CD14-positive monocyte (primary cell): ENCODE results near the gene OGG1. TPM values are rescaled to one million over a fixed set of nuclear protein-coding genes. Genes with fewer than 3 reads are reported as not detected.

Experiments
- DNase-seq, 3 donors: peaks; one replicate each; pipeline ENCODE4 v3.0.0-alpha.2; 2011 to 2022
- H2AFZ ChIP-seq: 2 replicates; pipeline ENCODE4 v1.6.0; 2012; ENCODE audit warnings: mild to moderate bottlenecking, low read depth, low read length, inconsistent platforms; ENCODE audit not compliant: insufficient read depth, poor library complexity, severe bottlenecking
- H3K27ac ChIP-seq, 2 donors: 1 replicate in 1 of 2; 2 replicates in 1 of 2; pipeline ENCODE4 v1.5.1; 2012 to 2013; ENCODE audit warnings: low read length in 2 of 2, control low read depth in 1 of 2, inconsistent platforms in 1 of 2, low read depth in 1 of 2, mild to moderate bottlenecking in 1 of 2
- H3K27me3 ChIP-seq, 2 donors: one replicate each; pipeline versions ENCODE4 v1.6.0 to v1.6.1; 2011 to 2013; ENCODE audit warnings: low read length in 2 of 2; ENCODE audit not compliant: control insufficient read depth in 2 of 2, insufficient read depth in 2 of 2
- H3K36me3 ChIP-seq, 2 donors: replicated peaks in 1 of 2; 1 replicate in 1 of 2; 2 replicates in 1 of 2; pipeline versions ENCODE4 v1.5.1 to v1.6.1; 2012 to 2013; ENCODE audit warnings: low read length in 2 of 2, control low read depth in 1 of 2, inconsistent platforms in 1 of 2, mild to moderate bottlenecking in 1 of 2; ENCODE audit not compliant: insufficient read depth in 2 of 2, control insufficient read depth in 1 of 2
- H3K4me1 ChIP-seq, 2 donors: 1 replicate in 1 of 2; 2 replicates in 1 of 2; pipeline versions ENCODE4 v1.5.1 to v1.6.1; 2012 to 2013; ENCODE audit warnings: low read length in 2 of 2, control low read depth in 1 of 2, inconsistent platforms in 1 of 2, mild to moderate bottlenecking in 1 of 2, moderate library complexity in 1 of 2; ENCODE audit not compliant: insufficient read depth in 2 of 2, control insufficient read depth in 1 of 2
- H3K4me2 ChIP-seq: replicated peaks from 2 replicates; pipeline ENCODE3; 2012; ENCODE audit warnings: low read length, moderate library complexity, mild to moderate bottlenecking; ENCODE audit not compliant: poor library complexity, severe bottlenecking; ENCODE audit errors: extremely low read depth
- H3K4me3 ChIP-seq, 3 experiments: fragments of 200-600 bp in 1 of 3; sonication (generic) in 1 of 3; replicated peaks in 1 of 3; 1 replicate in 2 of 3; 2 replicates in 1 of 3; pipeline ENCODE4 v1.5.1; 2011 to 2013; ENCODE audit warnings: low read length in 3 of 3, mild to moderate bottlenecking in 3 of 3, control low read depth in 2 of 3, low read depth in 2 of 3, inconsistent platforms in 1 of 3, moderate library complexity in 1 of 3
- H3K79me2 ChIP-seq: 2 replicates; pipeline ENCODE4 v1.6.0; 2012; ENCODE audit warnings: mild to moderate bottlenecking, control low read depth, inconsistent platforms, low read length, moderate library complexity; ENCODE audit not compliant: insufficient read depth
- H3K9ac ChIP-seq: 2 replicates; pipeline ENCODE4 v1.6.0; 2017; ENCODE audit warnings: low read length, mild to moderate bottlenecking; ENCODE audit not compliant: insufficient read depth, poor library complexity, severe bottlenecking
- H3K9me3 ChIP-seq, 2 donors: replicated peaks in 1 of 2; 1 replicate in 1 of 2; 2 replicates in 1 of 2; pipeline versions ENCODE4 v1.5.1 to v1.6.1; 2012 to 2013; ENCODE audit warnings: low read length in 2 of 2, control low read depth in 1 of 2; ENCODE audit not compliant: control insufficient read depth in 1 of 2, insufficient read depth in 1 of 2
- H4K20me1 ChIP-seq: 2 replicates; pipeline ENCODE4 v1.6.0; 2012; ENCODE audit warnings: mild to moderate bottlenecking, low read length, control low read depth, moderate library complexity; ENCODE audit not compliant: insufficient read depth
- H3K27ac Mint-ChIP-seq, 7 donors: one replicate each; pipeline ENCODE4 v1.8.0; 2020; ENCODE audit warnings: mild to moderate bottlenecking in 7 of 7, mixed read lengths in 7 of 7, moderate library complexity in 6 of 7, inconsistent platforms in 2 of 7
- H3K27me3 Mint-ChIP-seq, 3 donors: one replicate each; pipeline ENCODE4 v1.8.0; 2021 to 2022; ENCODE audit warnings: low read depth in 3 of 3, mild to moderate bottlenecking in 3 of 3, mixed read lengths in 3 of 3, moderate library complexity in 3 of 3, inconsistent platforms in 1 of 3
- H3K36me3 Mint-ChIP-seq, 2 donors: one replicate each; pipeline ENCODE4 v1.8.0; 2020; ENCODE audit warnings: mixed read lengths in 2 of 2, inconsistent platforms in 1 of 2, mild to moderate bottlenecking in 1 of 2
- H3K4me1 Mint-ChIP-seq: one replicate; pipeline ENCODE4 v1.8.0; 2020; ENCODE audit warnings: mild to moderate bottlenecking, mixed read lengths
- H3K4me3 Mint-ChIP-seq, 2 donors: one replicate each; pipeline ENCODE4 v1.8.0; 2020; ENCODE audit warnings: mild to moderate bottlenecking in 2 of 2, mixed read lengths in 2 of 2, moderate library complexity in 1 of 2
- H3K9me3 Mint-ChIP-seq, 7 donors: one replicate each; pipeline ENCODE4 v1.8.0; 2020 to 2022; ENCODE audit warnings: mixed read lengths in 7 of 7, mild to moderate bottlenecking in 6 of 7, moderate library complexity in 6 of 7, inconsistent platforms in 2 of 7
- CTCF ChIP-seq: fragments of 200-600 bp; IDR thresholded peaks from one replicate; pipeline ENCODE4 v1.8.0; 2022; ENCODE audit warnings: antibody characterized with exemption, mild to moderate bottlenecking
- WGBS: methylation state at CpG from one replicate; pipeline ENCODE4 v1.1.5; 2013; ENCODE audit warnings: missing lambda C conversion rate; ENCODE audit not compliant: insufficient coverage; 5-methylcytosine and 5-hydroxymethylcytosine counted together
- intact Hi-C, 2 donors: fragments of 100-400 bp; cut with micrococcal nuclease; formaldehyde crosslinking; loops; one replicate each; pipeline versions ENCODE4 v1.15.0 to v1.15.1; 2023
- polyA plus RNA-seq, 3 donors: library from polyadenylated mRNA; depleted of rRNA in 1 of 3; unstranded in 2 of 3; stranded (reverse) in 1 of 3; fragments of 300-500 nt in 2 of 3; fragments of >200 nt in 1 of 3; fragmentation: Illumina TruSeq in 2 of 3; gene quantifications; 1 replicate in 2 of 3; 2 replicates in 1 of 3; pipeline ENCODE4 v1.2.3, GENCODE V29; 2012 to 2021

Gene OGG1
- polyA plus RNA-seq, 3 donors, result 17.4 to 21.9 (median 20.5) TPM

GRCh38 chr3:9803494-9803893 lies 53.7 kb downstream of the OGG1 start:
- Histone ChIP-seq H3K36me3 (peaks cover 86 to 94% of the 10 kb centered on the region in 2 donors), H3K27ac (peak overlapping the region in 1 of 2 donors; percentile 8), H3K9ac (no peak overlapping the region), H3K4me1 (no peaks in the 10 kb centered on the region), H4K20me1 (peaks cover 85% of the 10 kb centered on the region), H3K27me3 (no peaks in the 10 kb centered on the region), H3K4me2 (no peak overlapping the region), H3K4me3 (no peak overlapping the region), H2AFZ (no peak overlapping the region), H3K9me3 (no peaks in the 10 kb centered on the region), H3K79me2 (peaks cover 49% of the 10 kb centered on the region)
- DNase-seq, result no peak
- no CpG with 5 or more reads among the region's 1 CpG for WGBS
- Mint-ChIP-seq H3K4me1 (peaks cover 9% of the 10 kb centered on the region), H3K4me3 (no peak overlapping the region), H3K27ac (peak overlapping the region in 4 of 7 donors; percentile 36 to 84 (median 58)), H3K27me3 (no peaks in the 10 kb centered on the region), H3K9me3 (no peaks in the 10 kb centered on the region), H3K36me3 (peaks cover 77 to 89% of the 10 kb centered on the region in 2 donors)
- TF ChIP-seq CTCF, result no peak
- intact Hi-C loops, result no loop called here

- intact Hi-C loops, result no loop called here
- peaks cover 8 to 10% of the 10 kb centered on the region in 2 donors for H3K4me1 ChIP-seq
- no peak for DNase-seq
- H3K36me3 Mint-ChIP-seq, result peaks cover 68 to 76% of the 10 kb centered on the region in 2 donors
- WGBS, result 100% methylated on average over 1 of the region's 5 CpGs
- H4K20me1 ChIP-seq, result peaks cover 70% of the 10 kb centered on the region
- H2AFZ ChIP-seq, result no peak overlapping the region
- H3K9ac ChIP-seq, result no peak overlapping the region
- H3K9me3 ChIP-seq, result no peaks in the 10 kb centered on the region
- H3K36me3 ChIP-seq, result peaks cover 72 to 79% of the 10 kb centered on the region in 2 donors
- peak overlapping the region in 1 of 7 donors; percentile 32 for H3K27ac Mint-ChIP-seq
- no peaks in the 10 kb centered on the region for H3K27me3 Mint-ChIP-seq
- H3K4me1 Mint-ChIP-seq, result peaks cover 20% of the 10 kb centered on the region
- no peak for TF ChIP-seq CTCF
- H3K27ac ChIP-seq, result no peak overlapping the region
- H3K9me3 Mint-ChIP-seq, result no peaks in the 10 kb centered on the region
- H3K27me3 ChIP-seq, result no peaks in the 10 kb centered on the region
- peaks cover 35% of the 10 kb centered on the region for H3K79me2 ChIP-seq
- H3K4me3 ChIP-seq, result no peak overlapping the region
- no peak overlapping the region for H3K4me3 Mint-ChIP-seq
- H3K4me2 ChIP-seq, result no peak overlapping the region
Observed at GRCh38 chr3:9804996-9805395, 55.2 kb downstream of the OGG1 start.
